Esophagus muscularis mucosa (tissue), 4 donors: ENCODE data around the gene IER5. TPM values are rescaled to one million over a fixed set of nuclear protein-coding genes. Genes with fewer than 3 reads are reported as not detected.

Source experiments
- DNase-seq: peaks from one replicate; pipeline ENCODE4 v3.0.0-alpha.2; 2017; ENCODE audit errors: extremely low spot score
- H3K27ac ChIP-seq, 4 donors: fragments of 200-600 bp; sonication (generic); replicated peaks in 1 of 4; 1 replicate in 3 of 4; 2 replicates in 1 of 4; pipeline ENCODE4 v1.5.1; 2016 to 2019; ENCODE audit warnings: mild to moderate bottlenecking in 1 of 4
- H3K27me3 ChIP-seq, 4 donors: fragments of 200-600 bp; sonication (generic); one replicate each; pipeline versions ENCODE4 v1.5.1 to v1.6.0; 2016 to 2019
- H3K36me3 ChIP-seq, 4 donors: fragments of 200-600 bp; sonication (generic); one replicate each; pipeline ENCODE4 v1.5.1; 2016 to 2019
- H3K4me1 ChIP-seq, 4 donors: fragments of 200-600 bp; sonication (generic); one replicate each; pipeline ENCODE4 v1.5.1; 2016 to 2019
- H3K4me3 ChIP-seq, 4 donors: fragments of 200-600 bp; sonication (generic); 1 replicate in 2 of 4; 2 replicates in 2 of 4; pipeline ENCODE4 v1.5.1; 2016 to 2019; ENCODE audit warnings: mild to moderate bottlenecking in 4 of 4, moderate library complexity in 1 of 4
- H3K9me3 ChIP-seq, 4 donors: fragments of 200-600 bp; sonication (generic); 1 replicate in 3 of 4; 2 replicates in 1 of 4; pipeline ENCODE4 v1.5.1; 2016 to 2019
- EP300 ChIP-seq: sonication (generic); formaldehyde crosslinking; IDR thresholded peaks from one replicate; pipeline ENCODE4 v1.6.1; 2017; ENCODE audit warnings: antibody characterized with exemption
- POLR2A ChIP-seq: fragments of 450-650 bp; IDR thresholded peaks from one replicate; pipeline ENCODE4 v1.6.1; 2017; ENCODE audit warnings: antibody characterized with exemption, moderate library complexity, mild to moderate bottlenecking, low read depth
- POLR2AphosphoS5 ChIP-seq, 2 donors: sonication (generic); formaldehyde crosslinking; IDR thresholded peaks; one replicate each; pipeline ENCODE4 v1.6.1; 2017; ENCODE audit warnings: antibody characterized with exemption in 2 of 2
- WGBS: methylation state at CpG from one replicate; pipeline ENCODE4 v1.1.5; 2018; 5-methylcytosine and 5-hydroxymethylcytosine counted together
- intact Hi-C: fragments of 100-400 bp; cut with DNase I; formaldehyde crosslinking; loops from one replicate; pipeline ENCODE4 v1.15.1; 2023
- total RNA-seq, 4 donors: library from RNA; depleted of rRNA; stranded (reverse); fragments of >200 nt; gene quantifications; one replicate each; pipeline versions ENCODE4 v1.1.0 to v1.2.1, GENCODE V29; 2016
- TF ChIP-seq, protein P1 (sequence below), 3 experiments: fragments of 200-600 bp in 2 of 3; fragments of 450-650 bp in 1 of 3; sonication (generic) in 2 of 3; IDR thresholded peaks; one replicate each; pipeline ENCODE4 v1.5.1; 2017 to 2019; ENCODE audit warnings: antibody characterized with exemption in 3 of 3, mild to moderate bottlenecking in 2 of 3, moderate library complexity in 1 of 3

The IER5 gene
- total RNA-seq, 4 donors from 2014 or later, result 14.5 to 22.0 (median 16.7) TPM

DNA sequence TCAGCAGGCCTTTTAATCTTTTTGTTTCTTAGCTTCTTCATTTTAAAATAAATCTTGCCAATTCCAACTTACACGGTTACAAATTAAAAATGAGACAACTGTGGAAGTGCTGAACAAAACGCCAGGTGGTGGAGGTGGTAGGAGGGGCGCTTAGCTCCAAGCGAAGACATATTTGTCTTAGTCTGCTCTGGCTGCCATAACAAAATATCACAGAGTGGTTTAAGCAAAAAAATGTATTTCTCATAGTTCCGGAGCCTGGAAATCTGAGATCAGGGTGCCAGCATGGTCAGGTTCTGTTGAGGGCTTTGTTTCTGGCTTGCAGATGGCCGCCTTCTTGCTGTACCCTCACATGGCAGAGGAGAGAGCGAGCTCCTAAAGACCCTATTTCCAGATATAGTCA lies 14.9 kb downstream of the IER5 start:
- intact Hi-C loops, result no loop called here
- whole genome bisulfite sequencing, result 97% methylated on average over 7 of the region's 7 CpGs
- Histone ChIP-seq H3K27ac (no peak overlapping the region), H3K4me1 (peaks cover 40 to 82% (median 71%) of the 10 kb centered on the region in 4 donors), H3K4me3 (no peak overlapping the region), H3K27me3 (no peaks in the 10 kb centered on the region), H3K9me3 (no peaks in the 10 kb centered on the region), H3K36me3 (no peaks in the 10 kb centered on the region)
- DNase-seq, result no peak
- TF ChIP-seq POLR2A, result no peak
- TF ChIP-seq, protein P1, sequence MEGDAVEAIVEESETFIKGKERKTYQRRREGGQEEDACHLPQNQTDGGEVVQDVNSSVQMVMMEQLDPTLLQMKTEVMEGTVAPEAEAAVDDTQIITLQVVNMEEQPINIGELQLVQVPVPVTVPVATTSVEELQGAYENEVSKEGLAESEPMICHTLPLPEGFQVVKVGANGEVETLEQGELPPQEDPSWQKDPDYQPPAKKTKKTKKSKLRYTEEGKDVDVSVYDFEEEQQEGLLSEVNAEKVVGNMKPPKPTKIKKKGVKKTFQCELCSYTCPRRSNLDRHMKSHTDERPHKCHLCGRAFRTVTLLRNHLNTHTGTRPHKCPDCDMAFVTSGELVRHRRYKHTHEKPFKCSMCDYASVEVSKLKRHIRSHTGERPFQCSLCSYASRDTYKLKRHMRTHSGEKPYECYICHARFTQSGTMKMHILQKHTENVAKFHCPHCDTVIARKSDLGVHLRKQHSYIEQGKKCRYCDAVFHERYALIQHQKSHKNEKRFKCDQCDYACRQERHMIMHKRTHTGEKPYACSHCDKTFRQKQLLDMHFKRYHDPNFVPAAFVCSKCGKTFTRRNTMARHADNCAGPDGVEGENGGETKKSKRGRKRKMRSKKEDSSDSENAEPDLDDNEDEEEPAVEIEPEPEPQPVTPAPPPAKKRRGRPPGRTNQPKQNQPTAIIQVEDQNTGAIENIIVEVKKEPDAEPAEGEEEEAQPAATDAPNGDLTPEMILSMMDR (IDR thresholded peaks at IDR 0.05), result no peak
- no peak for TF ChIP-seq EP300
- TF ChIP-seq POLR2AphosphoS5 (IDR thresholded peaks at IDR 0.05), result no peak

DNA sequence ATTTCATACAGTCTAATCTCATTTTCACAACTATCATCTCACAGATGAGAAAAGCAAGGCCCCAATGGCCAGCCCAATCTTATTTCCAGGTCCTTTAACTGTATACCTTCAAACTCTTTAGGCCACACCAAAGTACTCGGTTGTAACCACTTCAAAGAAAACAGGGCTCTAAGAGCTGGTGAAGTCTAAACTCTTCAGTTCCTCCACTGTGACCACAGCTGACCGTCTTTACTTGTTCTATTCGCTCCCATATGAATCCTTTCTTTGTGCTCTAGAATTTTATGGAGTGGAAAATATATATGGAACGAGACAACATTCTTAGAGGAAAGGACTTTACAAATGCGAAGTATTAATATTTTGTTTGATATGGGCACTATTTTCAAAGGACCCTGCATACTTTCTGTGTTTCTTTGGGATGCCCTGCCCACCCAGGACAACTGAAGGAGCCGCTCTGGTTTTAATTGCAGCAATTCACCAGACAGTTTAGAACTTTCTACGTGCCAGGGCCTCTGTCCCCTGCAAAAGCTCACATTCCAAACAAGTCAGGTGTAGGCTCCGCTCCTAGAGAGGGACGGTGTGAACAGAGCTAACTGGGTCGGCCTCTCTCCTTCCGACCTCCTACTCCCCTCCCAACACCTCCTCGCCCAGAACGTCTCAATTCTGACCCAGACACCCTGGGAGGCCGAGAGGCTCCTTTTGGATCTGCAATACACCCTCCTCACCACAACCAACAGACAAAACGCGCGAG lies 15.7 kb downstream of the IER5 start:
- Histone ChIP-seq H3K4me1 (peaks cover 40 to 77% (median 64%) of the 10 kb centered on the region in 4 donors), H3K4me3 (peak overlapping the region; percentile 66 to 91 (median 86)), H3K36me3 (no peaks in the 10 kb centered on the region), H3K27ac (peak overlapping the region; percentile 89 to 94 (median 91)), H3K9me3 (no peaks in the 10 kb centered on the region), H3K27me3 (no peaks in the 10 kb centered on the region)
- 31% methylated on average over 12 of the region's 17 CpGs for WGBS
- DNase-seq, result no peak
- intact Hi-C loops, result no loop called here
- TF ChIP-seq, protein P1 (IDR thresholded peaks at IDR 0.05), result peak in 1 of 3 experiments; percentile 37
- no peak for TF ChIP-seq POLR2A

DNA sequence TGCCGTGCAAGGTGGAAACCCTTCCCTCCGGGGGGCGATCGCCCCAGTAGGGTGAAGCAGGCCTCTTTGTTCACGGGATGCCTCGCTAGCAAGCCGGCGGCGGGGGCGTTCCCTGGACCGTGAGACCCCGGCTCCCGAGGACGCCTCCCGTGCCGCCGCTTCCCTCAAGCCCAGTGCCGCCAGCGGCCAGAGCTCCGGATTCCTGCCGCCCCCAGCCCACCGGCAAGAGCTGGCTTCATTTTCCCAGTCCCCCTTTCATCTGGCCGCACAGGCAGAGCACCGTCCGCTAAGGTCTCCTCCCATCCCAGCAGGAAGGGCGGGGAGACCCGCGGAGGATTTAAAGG lies 16.3 kb downstream of the IER5 start:
- Histone ChIP-seq H3K27ac (peak overlapping the region; percentile 89 to 94 (median 91)), H3K36me3 (no peaks in the 10 kb centered on the region), H3K4me3 (peak overlapping the region; percentile 66 to 91 (median 86)), H3K9me3 (no peaks in the 10 kb centered on the region), H3K27me3 (no peaks in the 10 kb centered on the region), H3K4me1 (peaks cover 37 to 71% (median 58%) of the 10 kb centered on the region in 4 donors)
- intact Hi-C loops, result loop anchor here (1.0 kb wide), 1 partner anchor 15 kb away; no protein-coding TSS in a partner anchor
- no peak for DNase-seq
- WGBS, result 0% methylated on average over 25 of the region's 28 CpGs
- TF ChIP-seq, protein P1 (IDR thresholded peaks at IDR 0.05), result peak in 1 of 3 experiments; percentile 7
- no peak for TF ChIP-seq POLR2AphosphoS5 (IDR thresholded peaks at IDR 0.05)

DNA sequence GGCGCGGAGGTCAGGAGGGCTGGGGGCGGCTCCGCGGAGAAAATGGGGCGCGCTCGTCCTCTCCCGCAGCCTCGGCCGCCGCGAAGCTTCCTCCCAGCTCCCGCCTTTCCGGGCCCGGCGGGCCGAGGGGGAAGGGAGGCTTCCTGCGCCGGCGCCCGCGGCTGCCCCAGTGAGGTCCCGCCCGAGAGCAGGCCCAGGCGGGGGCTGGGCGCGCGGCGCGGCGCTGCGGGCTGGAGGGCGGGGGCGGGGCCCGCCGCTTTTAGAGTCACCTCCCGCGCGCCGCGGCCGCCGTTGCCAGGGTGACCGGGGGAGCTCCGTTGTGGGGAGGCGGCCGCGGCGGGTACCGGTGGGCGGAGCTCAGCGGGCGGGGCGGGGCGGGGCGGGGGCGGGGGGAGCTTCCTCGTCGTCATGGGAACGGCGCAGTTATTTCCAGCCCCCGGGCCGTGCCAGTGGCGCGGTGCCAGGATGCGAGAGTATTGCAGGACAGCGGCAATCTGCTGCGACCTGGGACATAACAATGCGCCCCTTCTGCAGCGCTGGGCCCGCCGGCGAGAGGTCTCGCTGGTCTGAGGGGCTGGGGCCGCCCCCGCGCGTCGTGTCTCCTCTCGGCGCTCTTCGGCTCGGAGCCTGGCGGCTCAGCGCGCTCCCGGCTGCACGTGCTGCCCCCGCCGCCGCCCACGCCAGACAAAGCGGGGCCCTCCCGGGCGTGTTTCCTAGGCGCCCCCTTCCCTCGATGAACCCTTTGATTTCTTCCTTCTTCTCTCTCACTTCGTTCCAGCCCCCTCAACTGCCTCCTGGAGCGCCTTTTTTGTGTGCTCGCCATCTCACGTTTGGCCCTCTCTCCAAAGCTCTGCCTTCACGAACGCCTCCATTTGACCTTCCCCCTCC lies 16.9 kb downstream of the IER5 start:
- peaks cover 31 to 65% (median 53%) of the 10 kb centered on the region in 4 donors for H3K4me1 ChIP-seq
- TF ChIP-seq POLR2AphosphoS5 (IDR thresholded peaks at IDR 0.05) (peak; percentile 70 to 89), EP300 (no peak), POLR2A (peak; percentile 62)
- TF ChIP-seq, protein P1 (IDR thresholded peaks at IDR 0.05), result no peak
- H3K27me3 ChIP-seq, result no peaks in the 10 kb centered on the region
- WGBS, result 6% methylated on average over 19 of the region's 104 CpGs
- H3K27ac ChIP-seq, result peak overlapping the region; percentile 89 to 94 (median 91)
- H3K9me3 ChIP-seq, result no peaks in the 10 kb centered on the region
- peak; percentile 97 for DNase-seq
- H3K4me3 ChIP-seq, result peak overlapping the region; percentile 66 to 91 (median 86)
- no peaks in the 10 kb centered on the region for H3K36me3 ChIP-seq
- intact Hi-C loops, result loop anchor here (1.0 kb wide), 1 partner anchor 16 kb away; no protein-coding TSS in a partner anchor
